HepG2 (cell line): Measurements from ENCODE around the gene SPAG5. TPM values are rescaled to one million over a fixed set of nuclear protein-coding genes. Genes with fewer than 3 reads are reported as not detected.

ENCODE experiments used
- AGO2 ChIP-seq: fragments of 200-400 bp; formaldehyde crosslinking; optimal IDR thresholded peaks from 2 replicates; pipeline ENCODE3; 2017; ENCODE audit warnings: mild to moderate bottlenecking, low read depth, low read length, moderate library complexity
- HIVEP1 ChIP-seq: sonication (generic); formaldehyde crosslinking; IDR thresholded peaks from 2 replicates; pipeline ENCODE4 v1.4.0; 2020; ENCODE audit warnings: mild to moderate bottlenecking, missing genetic modification reagents
- NCOR1 ChIP-seq: fragments of 200-600 bp; sonication (generic); IDR thresholded peaks from 2 replicates; pipeline ENCODE4 v1.7.0; 2017; ENCODE audit warnings: antibody characterized with exemption, low read length, borderline replicate concordance
- NFYC ChIP-seq: IDR thresholded peaks from 2 replicates; pipeline ENCODE4 v1.6.1; 2016; ENCODE audit warnings: missing genetic modification reagents, missing compliant biosample characterization
- TRIM24 ChIP-seq: sonication (generic); formaldehyde crosslinking; IDR thresholded peaks from 2 replicates; pipeline ENCODE4 v1.8.0; 2022; ENCODE audit warnings: mild to moderate bottlenecking, missing genetic modification reagents
- UBTF ChIP-seq: sonication (generic); formaldehyde crosslinking; IDR thresholded peaks from 2 replicates; pipeline ENCODE4 v1.4.0; 2020; ENCODE audit warnings: mild to moderate bottlenecking, missing genetic modification reagents
- YEATS4 ChIP-seq: sonication (generic); formaldehyde crosslinking; IDR thresholded peaks from 2 replicates; pipeline ENCODE4 v1.4.0; 2020; ENCODE audit warnings: missing genetic modification reagents, borderline replicate concordance
- ZBTB37 ChIP-seq: sonication (generic); formaldehyde crosslinking; IDR thresholded peaks from 2 replicates; pipeline ENCODE4 v1.4.0; 2020; ENCODE audit warnings: mild to moderate bottlenecking, missing genetic modification reagents
- ZNF564 ChIP-seq: sonication (generic); formaldehyde crosslinking; IDR thresholded peaks from 2 replicates; pipeline ENCODE4 v1.8.1; 2023; ENCODE audit warnings: mild to moderate bottlenecking, missing genetic modification reagents
- ZNF678 ChIP-seq: sonication (generic); formaldehyde crosslinking; IDR thresholded peaks from 2 replicates; pipeline ENCODE4 v1.4.0; 2020; ENCODE audit warnings: mild to moderate bottlenecking, missing genetic modification reagents
- ZNF713 ChIP-seq: sonication (generic); formaldehyde crosslinking; IDR thresholded peaks from 2 replicates; pipeline ENCODE4 v1.4.0; 2020; ENCODE audit warnings: mild to moderate bottlenecking, missing genetic modification reagents
- polyA plus RNA-seq, 8 experiments: library from polyadenylated mRNA; depleted of rRNA in 3 of 8; stranded (reverse) in 7 of 8; unstranded in 1 of 8; fragments of >200 nt; fragmentation: Illumina TruSeq in 4 of 8; extraction: Trizol in 4 of 8; gene quantifications; 2 replicates each; pipeline versions ENCODE4 v1.2.1 to v1.2.3, GENCODE V29; 2011 to 2016; ENCODE audit warnings: low read depth in 4 of 8, missing spikeins in 1 of 8, mixed read lengths in 1 of 8; ENCODE audit not compliant: insufficient read depth in 1 of 8
- total RNA-seq, 5 experiments: library from RNA; depleted of rRNA; stranded (reverse); fragments of >200 nt; fragmentation: Illumina TruSeq; extraction: Trizol; gene quantifications; 2 replicates each; pipeline ENCODE4 v1.2.3, GENCODE V29; 2016; ENCODE audit warnings: low read depth in 1 of 5
- TF ChIP-seq, protein P1 (sequence below), 2 experiments: fragments of 450-650 bp in 1 of 2; sonication (generic) in 1 of 2; formaldehyde crosslinking in 1 of 2; IDR thresholded peaks; 2 replicates each; pipeline versions ENCODE4 v1.6.1 to v1.8.0; 2016 to 2022; ENCODE audit warnings: antibody characterized with exemption in 1 of 2, mild to moderate bottlenecking in 1 of 2, missing genetic modification reagents in 1 of 2
- TF ChIP-seq, protein P2 (sequence below): sonication (generic); formaldehyde crosslinking; IDR thresholded peaks from 2 replicates; pipeline ENCODE4 v1.4.0; 2020; ENCODE audit warnings: missing genetic modification reagents

Gene SPAG5
- total and polyA plus RNA-seq, 2 of the 13 experiments (the other 11 are each of a cell fraction or from before 2014, with no cell fraction given), result 41.4 to 98.0 TPM

DNA sequence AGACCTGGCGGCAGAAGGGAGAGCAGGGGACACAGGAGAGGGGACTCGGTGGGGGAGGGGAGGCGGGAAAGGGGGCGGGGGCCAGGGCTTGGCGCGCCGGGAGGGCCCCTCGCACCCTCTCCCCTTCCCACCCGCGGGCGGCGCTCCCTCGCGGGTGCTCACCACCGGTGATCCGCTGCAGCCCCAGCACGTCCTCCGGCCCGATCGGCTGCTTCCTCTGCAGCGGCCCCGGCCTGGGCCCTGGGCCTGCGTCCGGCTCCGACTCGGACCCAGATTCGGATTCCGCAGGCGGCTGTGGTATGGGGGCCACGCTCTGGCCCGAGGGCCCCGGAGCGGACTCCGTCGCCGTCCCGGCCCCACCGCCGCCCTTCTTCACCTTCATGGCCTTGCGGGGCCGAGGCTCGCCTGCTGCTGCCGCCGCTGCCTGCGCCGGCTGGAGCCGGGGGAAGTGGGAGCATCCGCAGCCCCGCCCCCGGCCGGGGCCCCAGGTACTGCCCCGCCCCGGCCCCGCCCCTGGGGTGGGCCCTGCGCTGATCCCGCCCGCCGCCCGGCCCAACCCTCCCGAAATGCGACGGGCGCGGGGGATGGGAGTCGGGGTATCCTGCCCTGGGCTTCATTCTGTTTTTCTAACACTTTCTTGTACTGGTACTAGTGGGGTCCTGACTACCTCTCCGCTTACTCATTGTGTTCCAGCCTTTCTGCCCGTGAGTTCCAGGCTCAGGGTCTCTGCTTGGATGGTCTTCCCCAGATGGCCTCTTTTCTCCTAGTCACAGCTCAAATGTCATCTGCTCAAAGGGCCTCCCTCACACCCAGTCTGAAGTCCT, 46.4 kb downstream of the SPAG5 start, which contains the start of gene UNC119 (continued):
- TF ChIP-seq NFYC (CRISPR knock-in tag) (no peak), AGO2 (peak; percentile 54), ZNF678 (no peak), ZBTB37 (CRISPR knock-in tag) (no peak), ZNF564 (CRISPR knock-in tag) (0 out of 2 replicates have a peak, but pooled peaks have one; percentile 49), NCOR1 (no peak), YEATS4 (CRISPR knock-in tag) (0 out of 2 replicates have a peak, but pooled peaks have one; percentile 46), TRIM24 (no peak), ZNF713 (CRISPR knock-in tag) (no peak), HIVEP1 (CRISPR knock-in tag) (0 out of 2 replicates have a peak, but pooled peaks have one; percentile 33), UBTF (peak; percentile 70)
- TF ChIP-seq, protein P1, sequence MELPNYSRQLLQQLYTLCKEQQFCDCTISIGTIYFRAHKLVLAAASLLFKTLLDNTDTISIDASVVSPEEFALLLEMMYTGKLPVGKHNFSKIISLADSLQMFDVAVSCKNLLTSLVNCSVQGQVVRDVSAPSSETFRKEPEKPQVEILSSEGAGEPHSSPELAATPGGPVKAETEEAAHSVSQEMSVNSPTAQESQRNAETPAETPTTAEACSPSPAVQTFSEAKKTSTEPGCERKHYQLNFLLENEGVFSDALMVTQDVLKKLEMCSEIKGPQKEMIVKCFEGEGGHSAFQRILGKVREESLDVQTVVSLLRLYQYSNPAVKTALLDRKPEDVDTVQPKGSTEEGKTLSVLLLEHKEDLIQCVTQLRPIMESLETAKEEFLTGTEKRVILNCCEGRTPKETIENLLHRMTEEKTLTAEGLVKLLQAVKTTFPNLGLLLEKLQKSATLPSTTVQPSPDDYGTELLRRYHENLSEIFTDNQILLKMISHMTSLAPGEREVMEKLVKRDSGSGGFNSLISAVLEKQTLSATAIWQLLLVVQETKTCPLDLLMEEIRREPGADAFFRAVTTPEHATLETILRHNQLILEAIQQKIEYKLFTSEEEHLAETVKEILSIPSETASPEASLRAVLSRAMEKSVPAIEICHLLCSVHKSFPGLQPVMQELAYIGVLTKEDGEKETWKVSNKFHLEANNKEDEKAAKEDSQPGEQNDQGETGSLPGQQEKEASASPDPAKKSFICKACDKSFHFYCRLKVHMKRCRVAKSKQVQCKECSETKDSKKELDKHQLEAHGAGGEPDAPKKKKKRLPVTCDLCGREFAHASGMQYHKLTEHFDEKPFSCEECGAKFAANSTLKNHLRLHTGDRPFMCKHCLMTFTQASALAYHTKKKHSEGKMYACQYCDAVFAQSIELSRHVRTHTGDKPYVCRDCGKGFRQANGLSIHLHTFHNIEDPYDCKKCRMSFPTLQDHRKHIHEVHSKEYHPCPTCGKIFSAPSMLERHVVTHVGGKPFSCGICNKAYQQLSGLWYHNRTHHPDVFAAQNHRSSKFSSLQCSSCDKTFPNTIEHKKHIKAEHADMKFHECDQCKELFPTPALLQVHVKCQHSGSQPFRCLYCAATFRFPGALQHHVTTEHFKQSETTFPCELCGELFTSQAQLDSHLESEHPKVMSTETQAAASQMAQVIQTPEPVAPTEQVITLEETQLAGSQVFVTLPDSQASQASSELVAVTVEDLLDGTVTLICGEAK (IDR thresholded peaks at IDR 0.05), result no peak
- TF ChIP-seq, protein P1 (CRISPR knock-in tag; IDR thresholded peaks at IDR 0.05), result 0 out of 2 replicates have a peak, but pooled peaks have one; percentile 31
- TF ChIP-seq, protein P2, sequence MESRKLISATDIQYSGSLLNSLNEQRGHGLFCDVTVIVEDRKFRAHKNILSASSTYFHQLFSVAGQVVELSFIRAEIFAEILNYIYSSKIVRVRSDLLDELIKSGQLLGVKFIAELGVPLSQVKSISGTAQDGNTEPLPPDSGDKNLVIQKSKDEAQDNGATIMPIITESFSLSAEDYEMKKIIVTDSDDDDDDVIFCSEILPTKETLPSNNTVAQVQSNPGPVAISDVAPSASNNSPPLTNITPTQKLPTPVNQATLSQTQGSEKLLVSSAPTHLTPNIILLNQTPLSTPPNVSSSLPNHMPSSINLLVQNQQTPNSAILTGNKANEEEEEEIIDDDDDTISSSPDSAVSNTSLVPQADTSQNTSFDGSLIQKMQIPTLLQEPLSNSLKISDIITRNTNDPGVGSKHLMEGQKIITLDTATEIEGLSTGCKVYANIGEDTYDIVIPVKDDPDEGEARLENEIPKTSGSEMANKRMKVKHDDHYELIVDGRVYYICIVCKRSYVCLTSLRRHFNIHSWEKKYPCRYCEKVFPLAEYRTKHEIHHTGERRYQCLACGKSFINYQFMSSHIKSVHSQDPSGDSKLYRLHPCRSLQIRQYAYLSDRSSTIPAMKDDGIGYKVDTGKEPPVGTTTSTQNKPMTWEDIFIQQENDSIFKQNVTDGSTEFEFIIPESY, result no peak
